Activated naive CD8-positive, alpha-beta T cell treated with anti-CD3 and anti-CD28 coated beads, Interleukin-2, amount 50 U/mL, for 24 hours (primary cell): ENCODE measurements around the gene PPP1R13L.

ENCODE experiments used
- ATAC-seq: fragments of 150-1000 bp; cut with Tn5 transposase; one replicate; pipeline ENCODE4 v1.10.0; 2021
- DNase-seq: peaks from one replicate; pipeline ENCODE4 v3.0.0; 2021
- H3K27ac Mint-ChIP-seq: one replicate; pipeline ENCODE4 v1.8.0; 2021; ENCODE audit warnings: mild to moderate bottlenecking, mixed read lengths
- H3K27me3 Mint-ChIP-seq: one replicate; pipeline ENCODE4 v1.8.0; 2021; ENCODE audit warnings: mixed read lengths
- H3K36me3 Mint-ChIP-seq: one replicate; pipeline ENCODE4 v1.8.0; 2021; ENCODE audit warnings: low read depth, mixed read lengths
- H3K4me1 Mint-ChIP-seq: one replicate; pipeline ENCODE4 v1.8.0; 2021; ENCODE audit warnings: mixed read lengths
- H3K4me3 Mint-ChIP-seq: one replicate; pipeline ENCODE4 v1.8.0; 2021; ENCODE audit warnings: mild to moderate bottlenecking, moderate library complexity, mixed read lengths
- H3K9me3 Mint-ChIP-seq: one replicate; pipeline ENCODE4 v1.8.0; 2021; ENCODE audit warnings: mixed read lengths

Gene PPP1R13L

GRCh38 chr19:45354241-45354842 lies 50.5 kb downstream of the PPP1R13L start:
- no peak for ATAC-seq

GRCh38 chr19:45352914-45353796 lies 51.7 kb downstream of the PPP1R13L start:
- DNase-seq: no peak
- Mint-ChIP-seq H3K4me3 (no peak overlapping the region), H3K36me3 (peaks cover 13% of the 10 kb centered on the region), H3K9me3 (no peaks in the 10 kb centered on the region), H3K27ac (no peak overlapping the region), H3K4me1 (no peaks in the 10 kb centered on the region), H3K27me3 (no peaks in the 10 kb centered on the region)
- no peak for ATAC-seq

More at GRCh38 chr19:45354241-45354842, 50.5 kb downstream of the PPP1R13L start:
- no peak overlapping the region for H3K4me3 Mint-ChIP-seq
- no peaks in the 10 kb centered on the region for H3K4me1 Mint-ChIP-seq
- H3K36me3 Mint-ChIP-seq: peaks cover 13% of the 10 kb centered on the region
- H3K27me3 Mint-ChIP-seq: no peaks in the 10 kb centered on the region
- no peak for DNase-seq
- no peak overlapping the region for H3K27ac Mint-ChIP-seq
- no peaks in the 10 kb centered on the region for H3K9me3 Mint-ChIP-seq

- H3K9me3 Mint-ChIP-seq: no peaks in the 10 kb centered on the region
- ATAC-seq: no peak
- H3K4me1 Mint-ChIP-seq: no peaks in the 10 kb centered on the region
These were observed 52.4 kb downstream of the PPP1R13L start for GRCh38 chr19:45352471-45352870.

GRCh38 chr19:45352062-45352461 lies 52.8 kb downstream of the PPP1R13L start:
- Mint-ChIP-seq H3K27ac (no peak overlapping the region), H3K27me3 (no peaks in the 10 kb centered on the region), H3K9me3 (no peaks in the 10 kb centered on the region), H3K36me3 (peaks cover 10% of the 10 kb centered on the region), H3K4me1 (no peaks in the 10 kb centered on the region), H3K4me3 (no peak overlapping the region)
- ATAC-seq (no peak), DNase-seq (no peak)

More at GRCh38 chr19:45352471-45352870, 52.4 kb downstream of the PPP1R13L start:
- DNase-seq: no peak
- H3K27me3 Mint-ChIP-seq: no peaks in the 10 kb centered on the region
- H3K27ac Mint-ChIP-seq: no peak overlapping the region
- H3K4me3 Mint-ChIP-seq: no peak overlapping the region
- peaks cover 13% of the 10 kb centered on the region for H3K36me3 Mint-ChIP-seq

- no peaks in the 10 kb centered on the region for H3K9me3 Mint-ChIP-seq
- no peak overlapping the region for H3K4me3 Mint-ChIP-seq
- ATAC-seq (no peak), DNase-seq (no peak)
- no peak overlapping the region for H3K27ac Mint-ChIP-seq
- peaks cover 10% of the 10 kb centered on the region for H3K36me3 Mint-ChIP-seq
- no peaks in the 10 kb centered on the region for H3K4me1 Mint-ChIP-seq
- H3K27me3 Mint-ChIP-seq: no peaks in the 10 kb centered on the region
These were observed 53.4 kb downstream of the PPP1R13L start for GRCh38 chr19:45351401-45351952.

GRCh38 chr19:45350477-45351058 lies 54.3 kb downstream of the PPP1R13L start:
- no peak for ATAC-seq
- Mint-ChIP-seq H3K4me3 (no peak overlapping the region), H3K36me3 (peaks cover 5% of the 10 kb centered on the region), H3K27ac (no peak overlapping the region), H3K27me3 (peaks cover 7% of the 10 kb centered on the region), H3K9me3 (no peaks in the 10 kb centered on the region), H3K4me1 (no peaks in the 10 kb centered on the region)
- DNase-seq: no peak

DNA sequence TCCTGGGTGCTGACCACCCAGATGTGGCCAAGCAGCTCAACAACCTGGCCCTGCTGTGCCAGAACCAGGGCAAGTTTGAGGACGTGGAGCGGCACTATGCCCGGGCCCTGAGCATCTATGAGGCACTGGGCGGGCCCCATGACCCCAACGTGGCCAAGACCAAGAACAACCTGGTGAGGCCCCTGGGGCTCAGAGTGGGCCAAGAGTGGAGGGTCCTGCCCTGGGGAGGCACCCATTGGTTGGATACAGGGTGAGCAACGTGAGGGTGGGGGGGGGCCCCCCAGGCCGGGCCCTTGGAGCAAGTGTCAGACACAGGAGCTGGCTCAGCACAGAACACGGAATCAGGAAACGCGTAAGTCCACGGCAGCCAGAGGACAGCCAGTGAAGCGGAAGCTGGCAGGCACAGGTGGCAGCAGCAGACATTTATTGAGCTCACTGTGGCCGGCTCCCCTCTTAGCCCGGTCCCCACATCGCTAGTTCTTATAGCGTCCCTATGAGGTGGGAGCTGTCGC lies 55.4 kb downstream of the PPP1R13L start:
- H3K9me3 Mint-ChIP-seq: no peaks in the 10 kb centered on the region
- no peak overlapping the region for H3K4me3 Mint-ChIP-seq
- ATAC-seq (no peak), DNase-seq (no peak)
- peaks cover 1% of the 10 kb centered on the region for H3K36me3 Mint-ChIP-seq
- H3K27me3 Mint-ChIP-seq: peaks cover 11% of the 10 kb centered on the region
- H3K4me1 Mint-ChIP-seq: no peaks in the 10 kb centered on the region
- H3K27ac Mint-ChIP-seq: no peak overlapping the region

DNA sequence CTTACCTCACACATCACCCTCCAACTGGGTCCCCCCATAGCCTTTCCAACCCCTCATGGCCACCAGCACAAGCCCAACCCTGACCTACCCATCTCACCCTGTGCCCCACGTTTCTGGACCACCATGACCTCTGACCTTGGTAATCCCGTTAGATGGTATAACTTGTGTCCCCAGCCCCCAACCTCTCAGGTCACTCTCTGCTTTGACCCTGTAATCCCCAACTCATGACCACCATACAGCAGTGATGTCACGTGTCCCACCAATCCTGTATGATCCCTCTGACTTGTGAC lies 55.8 kb downstream of the PPP1R13L start:
- no peak overlapping the region for H3K27ac Mint-ChIP-seq
- no peak overlapping the region for H3K4me3 Mint-ChIP-seq
- H3K4me1 Mint-ChIP-seq: no peaks in the 10 kb centered on the region
- H3K9me3 Mint-ChIP-seq: no peaks in the 10 kb centered on the region
- peaks cover 14% of the 10 kb centered on the region for H3K27me3 Mint-ChIP-seq
- ATAC-seq (no peak), DNase-seq (no peak)
- H3K36me3 Mint-ChIP-seq: peaks cover 1% of the 10 kb centered on the region

GRCh38 chr19:45348367-45349125 lies 56.3 kb downstream of the PPP1R13L start:
- Mint-ChIP-seq H3K4me3 (no peak overlapping the region), H3K4me1 (no peaks in the 10 kb centered on the region)
- no peak for ATAC-seq

GRCh38 chr19:45347570-45348366 lies 57.1 kb downstream of the PPP1R13L start:
- H3K9me3 Mint-ChIP-seq: no peaks in the 10 kb centered on the region
- H3K36me3 Mint-ChIP-seq: no peaks in the 10 kb centered on the region
- no peak overlapping the region for H3K27ac Mint-ChIP-seq
- peaks cover 17% of the 10 kb centered on the region for H3K27me3 Mint-ChIP-seq
- H3K4me1 Mint-ChIP-seq: no peaks in the 10 kb centered on the region
- no peak overlapping the region for H3K4me3 Mint-ChIP-seq
- DNase-seq (no peak), ATAC-seq (no peak)

More at GRCh38 chr19:45348367-45349125, 56.3 kb downstream of the PPP1R13L start:
- Mint-ChIP-seq H3K27ac (no peak overlapping the region), H3K27me3 (peaks cover 16% of the 10 kb centered on the region), H3K9me3 (no peaks in the 10 kb centered on the region), H3K36me3 (peaks cover 1% of the 10 kb centered on the region)
- DNase-seq: no peak

DNA sequence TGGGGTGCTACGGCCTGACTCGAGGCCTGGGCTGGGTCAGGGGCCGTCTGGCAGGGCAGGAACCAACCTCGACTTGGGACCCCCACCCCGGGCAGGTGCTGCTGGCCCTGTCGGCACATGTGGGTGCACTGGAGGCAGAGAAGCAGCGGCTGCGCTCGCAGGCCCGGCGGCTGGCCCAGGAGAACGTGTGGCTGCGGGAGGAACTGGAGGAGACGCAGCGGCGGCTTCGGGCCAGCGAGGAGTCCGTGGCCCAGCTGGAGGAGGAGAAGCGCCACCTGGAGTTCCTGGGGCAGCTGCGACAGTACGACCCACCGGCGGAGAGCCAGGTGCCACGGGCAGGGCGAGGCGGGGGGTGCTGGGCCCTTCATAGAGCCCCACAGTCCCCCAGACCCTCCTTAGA lies 58.4 kb downstream of the PPP1R13L start:
- no peak overlapping the region for H3K4me3 Mint-ChIP-seq
- peaks cover 17% of the 10 kb centered on the region for H3K27me3 Mint-ChIP-seq
- no peak overlapping the region for H3K27ac Mint-ChIP-seq
- H3K9me3 Mint-ChIP-seq: no peaks in the 10 kb centered on the region
- no peaks in the 10 kb centered on the region for H3K36me3 Mint-ChIP-seq
- no peaks in the 10 kb centered on the region for H3K4me1 Mint-ChIP-seq
- DNase-seq (no peak), ATAC-seq (no peak)

DNA sequence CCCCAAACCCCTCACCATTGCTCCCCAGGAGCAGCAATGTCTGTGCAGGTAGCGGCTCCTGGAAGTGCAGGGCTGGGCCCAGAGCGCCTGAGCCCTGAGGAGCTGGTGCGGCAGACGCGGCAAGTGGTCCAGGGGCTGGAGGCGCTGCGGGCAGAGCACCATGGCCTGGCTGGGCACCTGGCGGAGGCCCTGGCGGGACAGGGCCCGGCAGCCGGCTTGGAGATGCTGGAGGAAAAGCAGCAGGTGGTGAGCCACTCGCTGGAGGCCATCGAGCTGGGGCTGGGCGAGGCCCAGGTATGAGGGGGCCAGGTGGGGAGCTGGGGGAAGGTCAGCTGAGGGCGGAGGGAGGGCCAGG lies 59.4 kb downstream of the PPP1R13L start:
- ATAC-seq (no peak), DNase-seq (no peak)
- H3K4me1 Mint-ChIP-seq: no peaks in the 10 kb centered on the region
- no peak overlapping the region for H3K4me3 Mint-ChIP-seq
- H3K27ac Mint-ChIP-seq: no peak overlapping the region
- H3K27me3 Mint-ChIP-seq: peaks cover 17% of the 10 kb centered on the region
- H3K9me3 Mint-ChIP-seq: no peaks in the 10 kb centered on the region
- no peaks in the 10 kb centered on the region for H3K36me3 Mint-ChIP-seq

DNA sequence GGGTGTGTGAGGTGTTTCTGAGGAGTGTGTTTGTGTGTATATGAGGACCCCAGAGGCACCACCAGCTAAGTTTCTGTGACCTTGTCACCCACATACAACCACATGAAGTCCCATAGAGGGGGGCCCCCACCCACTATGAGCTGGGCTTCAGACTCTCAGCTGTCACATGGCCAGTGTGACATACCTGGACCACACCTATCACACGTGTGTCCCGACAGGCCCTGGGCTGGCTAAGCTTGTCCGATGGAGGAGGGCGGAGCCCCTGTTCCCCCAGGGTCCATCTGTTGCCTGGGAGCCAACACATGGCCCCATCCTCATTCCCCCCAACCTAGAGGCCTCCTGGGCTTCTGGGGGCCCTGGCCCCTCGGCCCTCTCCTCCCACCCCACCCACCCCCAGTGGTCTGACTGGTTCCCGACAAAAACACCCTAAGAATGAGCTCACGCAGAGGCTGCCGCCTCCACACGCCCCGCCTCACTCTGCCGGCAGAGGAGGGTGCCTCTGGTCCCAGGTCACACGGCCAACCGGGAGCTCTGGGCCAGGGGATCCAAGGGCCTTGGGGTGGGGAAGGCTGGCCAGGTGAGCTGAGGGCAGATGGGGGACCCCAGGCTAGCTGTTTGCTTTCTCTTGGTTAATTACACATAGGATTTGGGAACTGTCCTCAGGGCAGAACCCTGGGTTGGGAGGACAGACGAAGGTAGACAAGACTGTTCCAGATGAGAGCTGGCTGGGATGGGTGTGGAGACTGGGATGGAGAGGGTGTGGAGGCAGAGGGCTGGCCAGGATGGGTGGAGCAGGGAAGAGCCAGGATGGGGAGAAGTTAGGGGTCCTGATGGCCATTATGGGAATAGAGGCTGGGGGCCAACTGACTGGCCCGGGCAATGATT lies 60.0 kb downstream of the PPP1R13L start:
- Mint-ChIP-seq H3K27ac (no peak overlapping the region), H3K9me3 (no peaks in the 10 kb centered on the region), H3K36me3 (no peaks in the 10 kb centered on the region)

More for the DNA sequence above, 60.0 kb downstream of the PPP1R13L start:
- DNase-seq (no peak), ATAC-seq (no peak)
- Mint-ChIP-seq H3K4me3 (no peak overlapping the region), H3K4me1 (peaks cover 3% of the 10 kb centered on the region), H3K27me3 (peaks cover 21% of the 10 kb centered on the region)
